DMS 273 treated with DMSO at 0.1 percent for 48 hours (cell line): ENCODE results near the gene MAK.
A peak's percentile ranks its signal among the peaks of the same experiment; 100 is the strongest.
"Not testable (repeated sequence)": the region's sequence is repeated elsewhere in the genome, so short reads cannot be mapped to it uniquely, and the experiment has no call there.

ENCODE experiments used
- DNase-seq: peaks from one replicate; lab custom pipeline; 2025; lab: John Stamatoyannopoulos, UW

MAK gene

GRCh38 chr6:10837995-10838793, at the start of gene MAK:
MAK (minus strand) TSS chr6:10838539; CDS start chr6:10830648, 7,891 bp downstream.
- peak; percentile 57 for DNase-seq

GRCh38 chr6:10886691-10887502, 48.6 kb upstream of the MAK start, which contains the start of gene SYCP2L:
SYCP2L (plus strand) TSS chr6:10887052; CDS start chr6:10887127, 75 bp downstream.
- DNase-seq, result peak; percentile 27

GRCh38 chr6:10886365-10886690, 48.0 kb upstream of the MAK start:
- not testable (repeated sequence) for DNase-seq

- no peak for DNase-seq
Observed at GRCh38 chr6:10884245-10884972, 46.1 kb upstream of the MAK start.

- no peak for DNase-seq
Observed at GRCh38 chr6:10883312-10884244, 45.2 kb upstream of the MAK start.

GRCh38 chr6:10882657-10883171, 44.4 kb upstream of the MAK start:
- DNase-seq, result no peak

- DNase-seq, result not testable (repeated sequence)
Observed at GRCh38 chr6:10882253-10882630, 43.9 kb upstream of the MAK start.

- no peak for DNase-seq
Observed at GRCh38 chr6:10880366-10880765, 42.0 kb upstream of the MAK start.

GRCh38 chr6:10877871-10878270, 39.5 kb upstream of the MAK start:
- no peak for DNase-seq

- no peak for DNase-seq
Observed at GRCh38 chr6:10877012-10877411, 38.7 kb upstream of the MAK start.

- DNase-seq, result no peak
Observed at GRCh38 chr6:10875026-10875425, 36.7 kb upstream of the MAK start.

- no peak for DNase-seq
Observed at GRCh38 chr6:10874207-10874606, 35.9 kb upstream of the MAK start.

GRCh38 chr6:10873374-10873773, 35.0 kb upstream of the MAK start:
- DNase-seq, result no peak

GRCh38 chr6:10867952-10868351, 29.6 kb upstream of the MAK start:
- DNase-seq, result no peak

GRCh38 chr6:10866709-10867108, 28.4 kb upstream of the MAK start:
- DNase-seq, result not testable (repeated sequence)

GRCh38 chr6:10863031-10863430, 24.7 kb upstream of the MAK start:
- not testable (repeated sequence) for DNase-seq

- DNase-seq, result no peak
Observed at GRCh38 chr6:10862361-10862760, 24.0 kb upstream of the MAK start.

- no peak for DNase-seq
Observed at GRCh38 chr6:10861086-10861485, 22.7 kb upstream of the MAK start.

- DNase-seq, result no peak
Observed at GRCh38 chr6:10857259-10857658, 18.9 kb upstream of the MAK start.

- DNase-seq, result no peak
Observed at GRCh38 chr6:10854922-10855632, 16.7 kb upstream of the MAK start.
